BE2C (cell line): Measurements from ENCODE around the gene EHBP1.

Experiments
- DNase-seq: peaks from one replicate; pipeline ENCODE4 v3.0.0-alpha.2; 2020
- H3K27me3 ChIP-seq: fragments of 250-450 bp; sonication (Bioruptor Pico); 2 replicates; pipeline ENCODE4 v1.5.1; 2020; ENCODE audit warnings: mild to moderate bottlenecking
- H3K36me3 ChIP-seq: fragments of 250-450 bp; sonication (Bioruptor Pico); 2 replicates; pipeline ENCODE4 v1.5.1; 2020; ENCODE audit warnings: mild to moderate bottlenecking
- H3K4me1 ChIP-seq: fragments of 250-450 bp; sonication (Bioruptor Pico); 2 replicates; pipeline ENCODE4 v1.5.1; 2020
- H3K4me3 ChIP-seq: 2 replicates; pipeline ENCODE4 v1.5.1; 2011; ENCODE audit warnings: low read depth, low read length
- H3K9me3 ChIP-seq: fragments of 250-450 bp; sonication (Bioruptor Pico); 2 replicates; pipeline ENCODE4 v1.5.1; 2020
- CTCF ChIP-seq: IDR thresholded peaks from 2 replicates; pipeline ENCODE4 v1.5.1; 2012; ENCODE audit warnings: mild to moderate bottlenecking, low read depth, low read length

The EHBP1 gene

DNA sequence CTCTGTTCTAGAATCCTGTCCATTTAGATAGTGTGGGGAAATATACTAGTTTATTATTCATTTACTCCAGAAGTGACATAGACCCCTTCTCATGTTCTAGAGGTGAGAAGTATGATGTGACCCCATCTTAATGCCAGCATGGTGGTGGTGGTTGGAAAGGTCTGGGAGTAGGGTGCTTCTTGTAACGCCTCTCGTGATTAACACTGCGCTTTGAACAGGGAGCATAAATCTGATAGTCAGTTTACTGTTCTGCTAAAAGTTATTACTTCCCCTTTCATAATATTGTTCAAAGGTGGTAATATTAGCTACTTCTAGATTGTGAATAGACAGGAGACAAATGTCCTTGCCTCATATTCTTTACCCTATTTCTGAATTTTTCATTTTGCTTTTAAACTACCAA is 35.6 kb downstream of the EHBP1 start:
- DNase-seq: no peak
- Histone ChIP-seq H3K9me3 (no peaks in the 10 kb centered on the region), H3K4me1 (no peaks in the 10 kb centered on the region), H3K36me3 (no peaks in the 10 kb centered on the region), H3K27me3 (no peaks in the 10 kb centered on the region), H3K4me3 (no peak overlapping the region)
- no peak for TF ChIP-seq CTCF

GRCh38 chr2:62741954-62742722 is 36.6 kb downstream of the EHBP1 start:
- TF ChIP-seq CTCF: no peak
- Histone ChIP-seq H3K36me3 (no peaks in the 10 kb centered on the region), H3K27me3 (no peaks in the 10 kb centered on the region), H3K4me3 (no peak overlapping the region), H3K9me3 (no peaks in the 10 kb centered on the region), H3K4me1 (no peaks in the 10 kb centered on the region)
- DNase-seq: no peak

DNA sequence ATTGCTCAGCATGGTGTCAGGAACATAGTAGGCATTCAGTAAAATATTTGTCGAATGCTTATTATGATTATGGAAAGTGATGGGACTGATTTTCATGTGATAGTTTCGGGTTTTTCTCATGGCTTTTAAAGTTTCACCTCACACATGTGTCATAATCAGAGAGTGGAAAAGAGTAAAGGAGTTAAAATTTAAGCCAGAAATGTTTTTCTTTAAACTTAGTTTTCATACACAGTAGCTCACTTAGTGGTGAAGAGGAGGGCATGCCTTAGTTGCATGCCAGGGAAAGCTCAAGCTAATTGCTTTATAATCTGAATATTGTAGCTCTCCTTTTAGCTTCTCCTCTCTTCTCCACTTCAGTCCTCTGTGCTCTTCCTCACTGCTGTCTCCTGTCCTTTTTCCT is 38.0 kb downstream of the EHBP1 start:
- Histone ChIP-seq H3K4me3 (no peak overlapping the region), H3K4me1 (no peaks in the 10 kb centered on the region), H3K9me3 (no peaks in the 10 kb centered on the region), H3K36me3 (no peaks in the 10 kb centered on the region), H3K27me3 (no peaks in the 10 kb centered on the region)
- TF ChIP-seq CTCF: no peak
- no peak for DNase-seq

- no peaks in the 10 kb centered on the region for H3K9me3 ChIP-seq
- no peaks in the 10 kb centered on the region for H3K36me3 ChIP-seq
- no peak for DNase-seq
- TF ChIP-seq CTCF: no peak
- no peaks in the 10 kb centered on the region for H3K27me3 ChIP-seq
- H3K4me1 ChIP-seq: no peaks in the 10 kb centered on the region
- H3K4me3 ChIP-seq: no peak overlapping the region
Observed at GRCh38 chr2:62744603-62745002, 39.1 kb downstream of the EHBP1 start.

DNA sequence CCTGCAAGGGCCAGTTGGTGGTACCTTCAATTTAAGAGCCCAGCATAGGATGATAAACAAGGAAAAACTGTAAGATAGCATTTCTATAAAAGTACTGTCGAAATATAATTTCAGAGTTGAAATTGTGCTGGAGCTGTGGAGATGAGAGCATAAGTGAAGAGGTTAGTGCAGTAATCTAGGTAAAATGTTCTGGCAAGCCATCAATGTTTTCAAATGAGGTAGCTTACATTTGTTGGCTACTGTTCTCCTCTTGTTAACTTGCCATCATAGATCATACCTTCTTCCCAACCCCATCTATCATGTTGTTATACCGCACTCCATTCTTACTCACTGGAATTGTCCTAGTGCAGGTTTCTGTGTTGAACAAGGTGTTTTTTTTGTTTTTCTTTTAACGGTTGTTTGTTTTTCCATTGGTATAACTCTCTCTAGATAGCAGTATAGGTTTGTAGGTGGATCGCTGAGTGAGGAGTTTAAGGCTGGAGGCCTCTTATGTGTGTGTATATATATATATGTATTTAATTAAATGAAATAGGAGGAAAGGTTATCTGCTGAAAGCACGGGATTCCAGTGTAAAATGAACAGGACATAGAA is 40.5 kb downstream of the EHBP1 start:
- H3K9me3 ChIP-seq: no peaks in the 10 kb centered on the region
- no peak for DNase-seq
- H3K36me3 ChIP-seq: no peaks in the 10 kb centered on the region
- no peaks in the 10 kb centered on the region for H3K4me1 ChIP-seq
- TF ChIP-seq CTCF: no peak
- H3K4me3 ChIP-seq: no peak overlapping the region
- no peaks in the 10 kb centered on the region for H3K27me3 ChIP-seq

DNA sequence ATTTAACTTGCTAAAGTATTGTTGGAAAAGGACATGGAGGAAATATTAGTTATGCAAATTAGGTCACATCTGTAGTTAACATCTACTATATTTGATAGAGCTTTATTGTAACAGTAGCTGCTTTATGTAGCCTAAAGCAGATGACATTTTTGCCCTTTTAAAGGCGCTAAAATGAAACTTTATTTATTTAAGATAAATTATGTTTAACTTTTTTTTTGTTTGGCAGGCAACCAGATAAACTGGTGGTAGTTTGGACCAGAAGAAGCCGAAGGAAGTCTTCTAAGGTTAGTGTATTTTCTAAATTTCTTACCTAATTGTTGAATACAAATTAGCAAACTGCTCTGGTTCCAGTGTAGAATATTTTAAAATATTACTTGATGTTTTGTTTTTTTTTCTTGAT is 41.7 kb downstream of the EHBP1 start:
- Histone ChIP-seq H3K4me3 (no peak overlapping the region), H3K27me3 (no peaks in the 10 kb centered on the region), H3K9me3 (no peaks in the 10 kb centered on the region), H3K36me3 (no peaks in the 10 kb centered on the region), H3K4me1 (no peaks in the 10 kb centered on the region)
- DNase-seq: no peak
- TF ChIP-seq CTCF: no peak
